GM12878 (cell line): ENCODE data around the gene FAM78A. TPM values are rescaled to one million over a fixed set of nuclear protein-coding genes. Genes with fewer than 3 reads are reported as not detected.

Experiments
- ASH2L ChIP-seq: fragments of 300-600, 200-600 bp; sonication (generic); IDR thresholded peaks from 2 replicates; pipeline ENCODE4 v1.6.1; 2017; ENCODE audit warnings: low read depth, mild to moderate bottlenecking, borderline replicate concordance
- CTCF ChIP-seq, 3 experiments: IDR thresholded peaks in 2 of 3; conservative IDR thresholded peaks in 1 of 3; 2 replicates each; pipeline ENCODE4 v1.5.1; 2011; ENCODE audit warnings: low read depth in 3 of 3, low read length in 3 of 3, mild to moderate bottlenecking in 3 of 3, control low read depth in 2 of 3, moderate library complexity in 2 of 3, inconsistent platforms in 1 of 3, mixed read lengths in 1 of 3; ENCODE audit not compliant: control insufficient read depth in 2 of 3, insufficient read depth in 1 of 3; ENCODE audit errors: extremely low read depth in 1 of 3
- KDM1A ChIP-seq: fragments of 200-600 bp; sonication (generic); IDR thresholded peaks from 2 replicates; pipeline ENCODE4 v1.6.1; 2016; ENCODE audit warnings: borderline replicate concordance
- MXI1 ChIP-seq: fragments of 150-350 bp; IDR thresholded peaks from 2 replicates; pipeline ENCODE4 v1.6.1; 2011; ENCODE audit warnings: low read depth, mild to moderate bottlenecking, inconsistent platforms, low read length, improper control_type of control experiment
- NKRF ChIP-seq: fragments of 450-650 bp; conservative IDR thresholded peaks from 2 replicates; pipeline ENCODE4 v1.6.1; 2017; ENCODE audit warnings: mild to moderate bottlenecking, moderate library complexity
- POLR2A ChIP-seq: IDR thresholded peaks from 2 replicates; pipeline ENCODE4 v1.6.1; 2011; ENCODE audit warnings: low read depth, mild to moderate bottlenecking, low read length
- RB1 ChIP-seq: fragments of 450-650 bp; formaldehyde crosslinking; IDR thresholded peaks from 2 replicates; pipeline ENCODE4 v1.6.1; 2017; ENCODE audit warnings: mild to moderate bottlenecking, borderline replicate concordance
- ZZZ3 ChIP-seq: IDR thresholded peaks from 2 replicates; pipeline ENCODE4 v1.6.1; 2011; ENCODE audit warnings: low read depth; ENCODE audit not compliant: control insufficient read depth, insufficient read length
- polyA plus RNA-seq, 11 experiments: library from polyadenylated mRNA; depleted of rRNA in 4 of 11; unstranded in 6 of 11; stranded (reverse) in 5 of 11; fragments of >200 nt; fragmentation: Nextera tagmentation in 4 of 11; fragmentation: Illumina TruSeq in 1 of 11; extraction: Ambion mirVana in 4 of 11; extraction: Trizol in 1 of 11; gene quantifications; 1 replicate in 1 of 11; 2 replicates in 10 of 11; pipeline versions ENCODE4 v1.2.1 to v1.2.3, GENCODE V29; 2011 to 2016; ENCODE audit warnings: inconsistent platforms in 2 of 11, missing spikeins in 2 of 11, low read depth in 1 of 11
- total RNA-seq, 4 experiments: library from RNA; depleted of rRNA in 3 of 4; stranded (reverse); fragments of >200 nt in 3 of 4; fragmentation: Illumina TruSeq in 1 of 4; extraction: Trizol in 1 of 4; gene quantifications; 2 replicates each; pipeline versions ENCODE4 v1.2.1 to v1.2.3, GENCODE V29; 2013 to 2021

Gene FAM78A
- total and polyA plus RNA-seq, 10 of the 15 experiments (the other 5 are each of a cell fraction or from before 2014, with no cell fraction given), result 0.18 to 32.5 (median 12.2) TPM

- peak; percentile 15 to 30 (median 27); a peak in 3 of 6 replicates for TF ChIP-seq CTCF (IDR thresholded peaks at IDR 0.05 in 2 of 3, conservative IDR thresholded peaks at IDR 0.05 in 1 of 3; ENCODE audit: control insufficient read depth in 2 of 3, extremely low read depth in 1 of 3, insufficient read depth in 1 of 3, low read depth in 3 of 3, low read length in 3 of 3)
- TF ChIP-seq ASH2L, result no peak
- no peak for TF ChIP-seq KDM1A
- TF ChIP-seq RB1, result peak; percentile 22; the same call in 1 of the 2 replicates
- peak; percentile 59 for TF ChIP-seq MXI1
- TF ChIP-seq NKRF, result 0 out of 2 replicates have a peak, but pooled peaks have one; percentile 43
- TF ChIP-seq ZZZ3, result no peak
- TF ChIP-seq POLR2A, result peak; percentile 65
Measured at GRCh38 chr9:131273146-131273855, 3.0 kb downstream of the FAM78A start (continued).
